HG03439 (cell line): ENCODE measurements around the gene OTX1.
"Not testable (repeated sequence)": the region's sequence is repeated elsewhere in the genome, so short reads cannot be mapped to it uniquely, and the experiment has no call there.

ENCODE experiments used
- ATAC-seq: cut with Tn5 transposase; IDR thresholded peaks from one replicate; pipeline ENCODE4 v1.9.1; 2021; ENCODE audit warnings: mild to moderate bottlenecking, moderate library complexity; ENCODE audit not compliant: unreplicated experiment

The OTX1 gene

DNA sequence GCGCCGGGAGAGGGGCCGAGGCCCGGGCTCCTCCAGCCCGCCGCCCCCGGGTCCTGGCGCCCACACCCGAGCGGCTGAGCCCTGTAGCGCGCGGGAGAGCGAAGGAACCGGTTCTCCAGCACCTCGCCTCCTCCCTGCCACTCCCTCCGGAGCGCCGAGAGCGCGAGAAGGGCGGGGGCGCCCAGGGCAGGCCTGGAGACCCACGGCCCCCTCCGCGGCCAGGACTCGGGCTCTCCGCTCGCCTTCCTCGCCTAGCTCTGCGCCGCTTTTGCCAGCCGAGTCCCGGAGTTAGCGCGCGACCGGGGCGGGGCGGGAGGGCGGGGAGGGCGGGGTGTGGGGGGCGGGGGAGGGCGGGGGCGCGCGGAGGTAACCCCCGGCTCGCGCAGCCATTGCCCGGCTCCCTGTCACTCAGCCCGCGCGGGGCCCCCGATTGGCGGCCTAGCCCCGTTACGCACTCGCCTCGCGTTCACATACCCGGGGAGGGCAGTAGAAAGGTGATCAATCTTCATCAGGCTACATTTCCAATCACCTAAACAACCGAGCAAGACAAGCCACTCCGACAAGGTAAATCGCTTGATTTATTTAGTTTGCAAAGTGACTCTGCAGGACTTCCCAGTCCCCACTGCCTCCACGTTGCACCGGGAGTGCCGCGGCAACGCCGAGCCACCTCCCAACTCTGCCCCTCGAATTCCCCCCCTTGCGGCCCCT lies at the start of gene OTX1:
TSS of gene OTX1 (plus strand) at position 497 of the 708 bp plus-strand sequence. CDS start 2,161 bp downstream, outside the sequence.
- ATAC-seq: peak; percentile 92

DNA sequence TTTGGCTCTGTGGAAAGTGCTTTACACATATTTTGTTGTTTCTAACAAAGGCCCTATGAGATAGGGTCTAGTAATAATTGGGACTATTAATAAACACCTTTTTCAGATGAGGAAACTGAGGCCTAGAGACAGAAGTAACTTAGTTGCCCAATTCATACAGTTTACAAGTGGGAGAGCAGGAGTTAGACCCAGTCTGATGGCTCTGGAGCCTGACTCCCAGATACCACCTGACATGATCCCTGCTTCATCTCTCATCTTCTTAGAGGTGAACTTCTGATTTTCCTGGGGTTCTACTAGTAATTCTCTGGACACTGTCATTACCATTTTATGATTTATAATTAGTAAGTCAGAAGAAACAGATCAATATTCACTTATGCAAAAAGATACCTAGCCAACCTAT lies 49.1 kb upstream of the OTX1 start:
- ATAC-seq: no peak

GRCh38 chr2:63003351-63003750 lies 47.3 kb upstream of the OTX1 start:
- ATAC-seq: no peak

DNA sequence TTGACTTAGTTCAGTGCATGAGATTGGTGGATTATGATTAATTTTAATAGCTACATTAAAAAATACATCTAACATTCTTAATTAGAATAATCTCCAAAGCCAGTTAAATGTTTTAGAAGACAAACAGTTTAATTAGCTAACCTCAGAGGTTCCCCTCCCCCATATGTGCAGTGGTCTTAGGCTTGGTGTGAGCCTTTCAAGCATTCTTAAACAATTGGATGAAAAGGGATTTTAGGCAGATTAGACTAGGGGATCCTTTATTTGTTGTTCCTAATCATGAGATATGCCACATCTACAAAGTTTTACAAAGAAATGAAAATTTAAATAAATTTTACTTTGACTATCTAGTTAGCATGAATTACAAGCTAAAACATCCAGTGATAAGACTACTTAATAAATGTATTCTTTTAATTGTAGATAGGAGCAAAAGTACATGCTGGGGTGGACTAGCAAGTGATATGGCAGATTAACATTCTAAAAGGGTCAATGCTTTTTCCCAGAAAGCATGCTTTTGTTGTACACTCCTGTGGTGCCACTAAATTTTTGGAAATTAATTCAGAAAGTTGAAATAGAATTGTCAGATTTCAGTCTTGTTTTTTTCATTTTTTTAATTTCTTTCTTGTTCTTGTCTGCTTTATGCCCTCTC lies 42.7 kb upstream of the OTX1 start:
- no peak for ATAC-seq

- ATAC-seq: no peak
These were observed 41.8 kb upstream of the OTX1 start for GRCh38 chr2:63008838-63009237.

GRCh38 chr2:63009490-63009889 lies 41.1 kb upstream of the OTX1 start:
- no peak for ATAC-seq

- ATAC-seq: no peak
These were observed 38.1 kb upstream of the OTX1 start for GRCh38 chr2:63012541-63012940.

GRCh38 chr2:63013438-63013837 lies 37.2 kb upstream of the OTX1 start:
- no peak for ATAC-seq

DNA sequence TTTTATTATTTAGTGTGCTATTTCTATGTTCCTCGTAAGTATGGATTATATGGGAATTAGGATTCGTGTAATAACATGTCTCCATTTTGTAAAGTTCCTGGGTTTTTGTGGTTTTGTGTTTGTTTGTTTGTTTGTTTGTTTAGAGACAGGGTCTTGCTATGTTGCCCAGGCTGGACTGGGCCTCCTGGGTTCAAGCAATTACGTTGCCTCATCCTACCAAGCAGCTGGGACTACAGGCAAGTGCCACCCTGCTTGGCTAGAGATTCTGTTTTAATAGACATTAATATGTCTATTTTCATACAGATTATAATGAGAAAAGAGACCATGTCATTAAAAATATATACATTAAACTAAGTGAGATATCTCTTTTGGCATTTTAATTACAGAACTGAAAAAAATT lies 35.2 kb upstream of the OTX1 start:
- ATAC-seq: no peak

DNA sequence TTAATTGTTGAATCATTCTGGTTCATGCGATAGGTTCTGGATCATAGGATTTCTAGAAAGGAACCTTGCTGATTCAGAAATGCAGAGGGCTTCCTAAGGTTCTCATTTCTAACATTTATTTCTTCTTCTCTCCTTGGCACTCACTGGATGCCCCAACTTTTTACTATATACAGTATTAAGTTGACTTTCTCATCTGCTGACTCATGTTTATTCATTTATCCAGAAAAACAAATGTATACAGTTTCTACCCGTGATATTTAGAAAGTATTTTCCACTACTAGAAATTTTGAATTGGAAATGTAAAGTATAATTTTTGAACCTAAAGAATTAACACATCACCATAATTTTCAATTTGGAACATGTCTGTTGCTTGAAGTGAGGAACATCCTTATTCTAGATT lies 32.2 kb upstream of the OTX1 start:
- no peak for ATAC-seq

- ATAC-seq: not testable (repeated sequence)
These were observed 30.9 kb upstream of the OTX1 start for GRCh38 chr2:63019686-63020085.

DNA sequence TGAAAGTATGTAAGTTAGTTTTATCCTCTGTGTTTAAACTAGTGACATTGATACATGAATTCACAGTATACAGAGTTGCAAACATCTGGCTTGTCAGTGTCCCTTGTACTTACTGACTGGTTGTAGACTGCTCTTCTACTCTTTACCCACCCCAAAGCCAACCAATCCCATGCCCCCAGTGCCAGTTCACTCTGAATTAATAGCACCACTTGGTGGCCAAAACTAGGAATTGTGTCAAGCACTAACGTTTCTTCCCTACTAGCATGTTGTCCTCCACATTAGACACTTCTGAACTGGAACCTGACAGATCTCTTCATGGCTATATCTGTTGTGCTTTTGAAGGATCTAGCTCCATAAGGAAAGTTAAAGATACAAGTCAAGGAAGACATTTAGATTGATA lies 27.2 kb upstream of the OTX1 start:
- ATAC-seq: no peak

DNA sequence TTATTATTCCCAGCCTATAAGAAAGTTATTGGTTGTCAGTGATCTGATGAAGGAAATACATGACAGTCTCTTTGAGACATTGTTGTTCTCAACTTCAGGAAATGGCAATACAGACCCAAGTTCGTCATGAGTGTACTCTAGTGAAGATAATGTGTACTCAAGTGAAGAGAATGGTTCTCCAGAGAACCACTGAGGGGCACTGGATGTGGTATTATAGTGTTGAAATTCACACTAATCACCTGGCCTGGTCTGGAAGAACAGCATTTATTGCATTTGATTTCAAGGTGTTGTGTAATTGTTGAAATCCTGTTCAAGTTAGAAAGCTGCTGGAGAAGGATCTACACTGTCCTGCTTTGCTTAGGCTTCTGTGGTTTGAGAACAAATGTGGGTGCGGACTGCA lies 23.4 kb upstream of the OTX1 start:
- ATAC-seq: no peak

DNA sequence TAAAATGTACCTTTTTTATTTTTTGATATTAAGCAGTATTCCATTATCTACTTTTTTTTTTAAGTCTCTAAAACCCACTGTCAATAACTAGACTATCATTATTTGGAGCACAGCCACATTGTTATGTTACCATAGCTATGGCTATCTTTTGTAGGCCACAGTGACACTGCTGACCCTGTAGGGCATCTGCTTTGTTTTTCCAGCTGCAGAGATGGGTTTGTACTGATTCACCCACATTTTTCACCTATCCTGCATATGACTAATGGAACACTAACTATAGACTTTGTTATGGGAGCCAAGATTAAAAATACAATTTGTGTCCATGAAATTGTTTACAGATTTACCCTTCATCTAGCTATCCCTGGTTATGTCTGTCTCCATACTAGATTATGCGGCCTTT lies 21.6 kb upstream of the OTX1 start:
- no peak for ATAC-seq

GRCh38 chr2:63034526-63034925 lies 16.1 kb upstream of the OTX1 start:
- ATAC-seq: no peak

DNA sequence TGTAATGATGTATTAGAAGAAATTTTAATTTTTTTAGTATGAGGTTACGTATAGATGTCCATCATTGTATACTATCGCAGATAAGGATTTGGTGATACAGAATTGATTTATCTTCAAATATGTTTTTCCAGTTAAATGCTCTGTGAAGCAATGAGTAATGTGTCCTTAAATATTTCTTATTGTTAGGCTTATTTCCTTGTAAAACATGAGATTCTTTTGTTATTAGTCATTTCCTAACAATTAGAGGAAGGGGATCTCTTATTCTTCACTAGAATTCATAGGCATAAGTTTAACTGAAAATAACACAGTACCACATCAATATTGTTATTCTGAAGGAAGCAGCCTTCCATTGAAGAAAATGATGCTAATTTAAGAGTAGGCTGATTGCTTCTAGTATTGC lies 15.5 kb upstream of the OTX1 start:
- ATAC-seq: no peak

- ATAC-seq: no peak
These were observed 15.0 kb upstream of the OTX1 start for GRCh38 chr2:63035660-63036059.

DNA sequence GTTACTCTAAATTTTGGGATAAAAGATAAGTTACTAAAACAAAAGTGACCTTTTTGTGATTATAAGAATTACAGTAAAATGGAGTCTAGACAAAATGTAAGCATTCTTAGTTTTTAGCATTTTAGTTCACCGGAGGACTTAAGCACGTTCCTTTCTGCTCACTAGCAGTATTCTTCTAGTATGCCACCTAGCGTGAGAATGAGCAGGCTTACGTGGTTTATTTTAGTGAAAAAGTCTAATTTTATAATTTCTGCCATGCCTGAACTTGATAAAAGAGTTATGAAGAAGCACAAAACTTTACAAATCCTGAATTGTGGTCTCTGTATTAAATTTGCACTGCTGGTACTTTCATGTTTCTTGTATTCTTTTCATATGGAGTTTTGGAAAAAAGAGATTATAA lies 12.6 kb upstream of the OTX1 start:
- ATAC-seq: no peak

GRCh38 chr2:63040586-63040985 lies 10.0 kb upstream of the OTX1 start:
- no peak for ATAC-seq

DNA sequence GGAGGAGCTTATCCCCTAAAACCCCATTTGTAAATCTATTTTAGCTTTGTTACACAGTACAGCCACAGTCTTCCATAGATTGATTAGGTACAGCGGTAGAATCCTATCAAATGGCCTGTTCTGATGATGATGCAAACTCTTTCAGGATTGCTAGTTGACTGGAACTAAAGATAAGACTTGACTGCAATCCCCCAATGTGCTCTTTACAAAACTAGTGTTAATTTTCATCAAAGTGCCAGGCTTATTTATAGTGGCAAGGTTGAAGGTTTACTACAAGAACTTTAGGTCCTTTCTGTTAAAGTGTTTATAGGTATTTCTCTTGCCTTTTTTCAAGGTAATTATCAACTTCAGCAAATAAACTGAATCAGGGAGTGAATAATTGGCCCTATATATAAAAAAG lies 9.0 kb upstream of the OTX1 start:
- ATAC-seq: no peak

GRCh38 chr2:63044362-63045327 lies 6.0 kb upstream of the OTX1 start:
- ATAC-seq: no peak

DNA sequence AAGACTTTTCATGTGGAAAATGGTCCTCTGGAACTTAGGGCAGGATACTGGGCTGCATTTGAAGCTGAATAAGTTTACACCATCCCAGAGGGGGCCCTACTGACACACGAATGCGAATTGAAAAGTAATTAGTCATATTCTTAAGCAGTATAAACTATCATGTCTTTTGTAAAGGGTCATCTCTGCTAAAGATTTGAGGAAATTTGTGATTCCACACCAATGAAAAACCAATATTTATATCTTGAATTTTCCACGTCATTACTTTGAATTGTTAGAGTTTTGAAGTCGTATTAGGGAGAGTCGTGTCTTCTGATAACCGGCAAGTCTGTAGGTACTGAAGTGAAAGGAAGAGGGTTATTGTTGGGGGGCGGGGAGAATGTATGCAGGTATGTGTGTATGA lies 4.1 kb upstream of the OTX1 start:
- no peak for ATAC-seq
